Hepatocyte (in vitro differentiated cells): ENCODE measurements around the gene LY9.
A peak's percentile ranks its signal among the peaks of the same experiment; 100 is the strongest.

ENCODE experiments used
- CTCF ChIP-seq: fragments of 200-600 bp; sonication (generic); IDR thresholded peaks from 2 replicates; pipeline ENCODE4 v1.5.1; 2016; ENCODE audit warnings: antibody characterized with exemption, mild to moderate bottlenecking; ENCODE audit not compliant: poor library complexity
- EZH2 ChIP-seq: fragments of 200-600 bp; sonication (generic); IDR thresholded peaks from 2 replicates; pipeline ENCODE4 v1.6.1; 2016; ENCODE audit warnings: antibody characterized with exemption, mild to moderate bottlenecking, borderline replicate concordance
- EZH2phosphoT487 ChIP-seq: fragments of 200-600 bp; sonication (generic); IDR thresholded peaks from one replicate; pipeline ENCODE4 v1.6.1; 2018; ENCODE audit warnings: antibody characterized with exemption, mild to moderate bottlenecking, low read depth, moderate library complexity; ENCODE audit not compliant: unreplicated experiment, severe bottlenecking

- TF ChIP-seq CTCF (peak; percentile 31), EZH2phosphoT487 (no peak), EZH2 (no peak)
These were observed 16.2 kb upstream of the LY9 start for GRCh38 chr1:160779626-160780397.
